Measurements from ENCODE around the gene TFDP1.

GRCh38 chr13:113562844-113563243, 21.7 kb upstream of the TFDP1 start:
- no peak for TF ChIP-seq CTCF (IDR thresholded peaks at IDR 0.05)
- TF ChIP-seq EP300 (IDR thresholded peaks at IDR 0.05; ENCODE audit: low read depth) = no peak
- TF ChIP-seq POLR2AphosphoS5 (IDR thresholded peaks at IDR 0.05) = no peak

All from transverse colon (tissue), 4 donors.